Measurements from ENCODE around the gene GLUL. TPM values are rescaled to one million over a fixed set of nuclear protein-coding genes. Genes with fewer than 3 reads are reported as not detected.

The GLUL gene
- 159 and 167 TPM in 2 replicates for total RNA-seq

DNA sequence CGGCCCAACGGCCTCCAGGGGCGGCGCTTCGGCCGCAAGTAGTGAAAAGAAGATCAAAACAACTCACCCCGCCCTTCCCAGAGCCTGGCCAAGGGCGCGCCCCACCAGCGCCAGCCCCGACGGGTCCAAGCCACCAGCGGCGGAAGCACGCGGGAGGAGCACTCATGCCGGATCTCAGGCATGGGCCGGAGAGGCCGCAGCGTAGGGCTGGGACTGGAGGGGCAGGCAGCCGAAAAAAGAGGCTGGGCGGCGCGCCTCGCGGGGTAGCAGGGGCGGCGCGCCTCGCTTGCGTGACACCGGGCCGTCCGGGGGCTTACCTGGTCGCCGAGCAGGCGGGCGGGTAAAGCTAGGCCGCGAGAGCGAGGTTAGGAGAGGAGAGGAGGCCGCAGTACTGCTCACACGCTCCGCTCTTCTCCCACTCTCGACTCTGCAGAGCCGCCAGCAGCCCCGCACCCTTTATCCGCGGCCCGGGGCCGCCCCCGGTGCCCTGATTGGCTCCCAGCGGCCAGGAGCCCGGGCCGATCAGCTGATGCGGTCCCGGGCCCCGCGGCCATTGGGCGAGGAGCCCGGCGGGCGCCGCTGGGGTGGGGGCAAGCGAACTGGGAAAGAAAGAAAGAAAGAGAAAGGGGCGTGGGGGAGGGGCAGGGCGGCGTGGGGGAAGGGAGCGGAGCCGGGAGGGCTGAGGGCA is at the start of gene GLUL:
Gene GLUL, minus strand, starts transcription at position 429 of the 688 bp plus-strand sequence. CDS start 3,053 bp downstream, outside the sequence.

GRCh38 chr1:182400567-182400966 is 9.0 kb upstream of the GLUL start, which contains the start of gene TEDDM1:
Gene TEDDM1 (minus strand): TSS chr1:182400667. CDS start chr1:182400485, 182 bp downstream.

Other genes with a start within 250 kb of the GLUL start
- gene TEDDM1, start 8.9 kb upstream of the GLUL start, total RNA-seq = not detected in 2 replicates
- gene RGSL1, start 58.4 kb upstream of the GLUL start, total RNA-seq = not detected in 2 replicates
- gene RNASEL, start 197.5 kb upstream of the GLUL start, total RNA-seq = 1.1 and 1.8 TPM in 2 replicates
- 0.07 TPM in 1 of 2 replicates, not detected in the other for gene RGS16, start 212.6 kb upstream of the GLUL start, total RNA-seq